HG03135 (cell line): ENCODE data around the gene PARP8.
"Not testable (repeated sequence)": the region's sequence is repeated elsewhere in the genome, so short reads cannot be mapped to it uniquely, and the experiment has no call there.

ENCODE experiments used
- ATAC-seq: cut with Tn5 transposase; IDR thresholded peaks from one replicate; pipeline ENCODE4 v1.9.1; 2021; ENCODE audit warnings: mild to moderate bottlenecking, moderate library complexity; ENCODE audit not compliant: unreplicated experiment

PARP8 gene

GRCh38 chr5:50679554-50679953 is 13.1 kb downstream of the PARP8 start:
- not testable (repeated sequence) for ATAC-seq

- no peak for ATAC-seq
Measured at GRCh38 chr5:50684721-50685120, 18.3 kb downstream of the PARP8 start.

GRCh38 chr5:50687548-50687947 is 21.1 kb downstream of the PARP8 start:
- ATAC-seq, result no peak

- ATAC-seq, result no peak
Measured at GRCh38 chr5:50691399-50692016, 25.1 kb downstream of the PARP8 start.

- ATAC-seq, result no peak
Measured at GRCh38 chr5:50694027-50694590, 27.7 kb downstream of the PARP8 start.

GRCh38 chr5:50694626-50695025 is 28.2 kb downstream of the PARP8 start:
- not testable (repeated sequence) for ATAC-seq

GRCh38 chr5:50697739-50698138 is 31.3 kb downstream of the PARP8 start:
- no peak for ATAC-seq

GRCh38 chr5:50699737-50700136 is 33.3 kb downstream of the PARP8 start:
- ATAC-seq, result no peak

GRCh38 chr5:50700706-50701105 is 34.3 kb downstream of the PARP8 start:
- ATAC-seq, result no peak

- ATAC-seq, result no peak
Measured at GRCh38 chr5:50702615-50703366, 36.4 kb downstream of the PARP8 start.

GRCh38 chr5:50703367-50703666 is 36.9 kb downstream of the PARP8 start:
- no peak for ATAC-seq

- no peak for ATAC-seq
Measured at GRCh38 chr5:50704730-50705129, 38.3 kb downstream of the PARP8 start.

- no peak for ATAC-seq
Measured at GRCh38 chr5:50709471-50709870, 43.0 kb downstream of the PARP8 start.

GRCh38 chr5:50710838-50711237 is 44.4 kb downstream of the PARP8 start:
- ATAC-seq, result peak; percentile 39

GRCh38 chr5:50711280-50711679 is 44.8 kb downstream of the PARP8 start:
- ATAC-seq, result peak; percentile 96

- no peak for ATAC-seq
Measured at GRCh38 chr5:50712479-50712878, 46.0 kb downstream of the PARP8 start.

GRCh38 chr5:50715001-50715400 is 48.6 kb downstream of the PARP8 start:
- no peak for ATAC-seq

GRCh38 chr5:50716134-50716533 is 49.7 kb downstream of the PARP8 start:
- ATAC-seq, result no peak

- ATAC-seq, result peak; percentile 86
Measured at GRCh38 chr5:50717651-50718050, 51.2 kb downstream of the PARP8 start.

- no peak for ATAC-seq
Measured at GRCh38 chr5:50720061-50720710, 53.7 kb downstream of the PARP8 start.

GRCh38 chr5:50722223-50722622 is 55.8 kb downstream of the PARP8 start:
- no peak for ATAC-seq

GRCh38 chr5:50724262-50724661 is 57.8 kb downstream of the PARP8 start:
- ATAC-seq, result no peak
